ENCODE measurements around the gene ITPKC.
A peak's percentile ranks its signal among the peaks of the same experiment; 100 is the strongest.

Gene ITPKC

GRCh38 chr19:40688987-40689338 is 27.9 kb upstream of the ITPKC start:
- peaks cover 19% of the 10 kb centered on the region for H3K4me1 ChIP-seq (ENCODE audit: insufficient read depth, low read length, poor library complexity, severe bottlenecking)
- no peaks in the 10 kb centered on the region for H4K20me1 ChIP-seq (ENCODE audit: insufficient read depth, low read length, poor library complexity, severe bottlenecking)
- H3K9me3 ChIP-seq (ENCODE audit: insufficient read depth, low read depth, low read length), result no peaks in the 10 kb centered on the region
- no peaks in the 10 kb centered on the region for H3F3A ChIP-seq (ENCODE audit: low read depth)
- H3K36me3 ChIP-seq (ENCODE audit: insufficient read depth, low read length), result no peaks in the 10 kb centered on the region
- H2AFZ ChIP-seq (ENCODE audit: low read length), result no peak overlapping the region
- peak overlapping the region; percentile 65 for H3K9ac ChIP-seq (ENCODE audit: low read depth, low read length, poor library complexity, severe bottlenecking)
- H3K4me2 ChIP-seq (ENCODE audit: low read depth, low read length, poor library complexity, severe bottlenecking), result peak overlapping the region; percentile 97
- no peaks in the 10 kb centered on the region for H3K27me3 ChIP-seq (ENCODE audit: insufficient read depth, low read length, poor library complexity, severe bottlenecking)
- no peaks in the 10 kb centered on the region for H3K79me2 ChIP-seq (ENCODE audit: insufficient read depth, low read length)
- TF ChIP-seq EZH2phosphoT487 (IDR thresholded peaks at IDR 0.05; ENCODE audit: borderline replicate concordance), result no peak
- no peak for TF ChIP-seq CTCF (conservative IDR thresholded peaks at IDR 0.05; ENCODE audit: low read length)
- H3K9me2 ChIP-seq (replicated peaks; ENCODE audit: low read depth, low read length), result no peaks in the 10 kb centered on the region
- peak overlapping the region; percentile 84 for H3K4me3 ChIP-seq (ENCODE audit: low read length, poor library complexity, severe bottlenecking)

- Histone ChIP-seq H3K4me2 (ENCODE audit: low read depth, low read length, poor library complexity, severe bottlenecking) (peak overlapping the region; percentile 97), H3K4me1 (ENCODE audit: insufficient read depth, low read length, poor library complexity, severe bottlenecking) (peaks cover 19% of the 10 kb centered on the region), H3K27me3 (ENCODE audit: insufficient read depth, low read length, poor library complexity, severe bottlenecking) (no peaks in the 10 kb centered on the region), H3K9me3 (ENCODE audit: insufficient read depth, low read depth, low read length) (no peaks in the 10 kb centered on the region), H2AFZ (ENCODE audit: low read length) (no peak overlapping the region), H3K4me3 (ENCODE audit: low read length, poor library complexity, severe bottlenecking) (peak overlapping the region; percentile 84), H3K9ac (ENCODE audit: low read depth, low read length, poor library complexity, severe bottlenecking) (peak overlapping the region; percentile 65), H3K9me2 (replicated peaks; ENCODE audit: low read depth, low read length) (no peaks in the 10 kb centered on the region), H3K36me3 (ENCODE audit: insufficient read depth, low read length) (no peaks in the 10 kb centered on the region), H3F3A (ENCODE audit: low read depth) (no peaks in the 10 kb centered on the region), H3K79me2 (ENCODE audit: insufficient read depth, low read length) (no peaks in the 10 kb centered on the region), H4K20me1 (ENCODE audit: insufficient read depth, low read length, poor library complexity, severe bottlenecking) (no peaks in the 10 kb centered on the region)
- no peak for TF ChIP-seq CTCF (conservative IDR thresholded peaks at IDR 0.05; ENCODE audit: low read length)
- no peak for TF ChIP-seq EZH2phosphoT487 (IDR thresholded peaks at IDR 0.05; ENCODE audit: borderline replicate concordance)
These were observed 27.4 kb upstream of the ITPKC start for GRCh38 chr19:40689339-40690049.

GRCh38 chr19:40690050-40690692 is 26.7 kb upstream of the ITPKC start, which contains the start of gene NUMBL:
Gene NUMBL, minus strand, starts transcription at chr19:40690651. Its CDS starts 168 bp downstream, at chr19:40690483.
- Histone ChIP-seq H3K9ac (ENCODE audit: low read depth, low read length, poor library complexity, severe bottlenecking) (peak within 1 kb of the TSS; percentile 69), H3K79me2 (ENCODE audit: insufficient read depth, low read length) (no peaks in the 10 kb centered on the region), H2AFZ (ENCODE audit: low read length) (peak within 1 kb of the TSS; percentile 97), H3K27me3 (ENCODE audit: insufficient read depth, low read length, poor library complexity, severe bottlenecking) (no peaks in the 10 kb centered on the region), H3K4me2 (ENCODE audit: low read depth, low read length, poor library complexity, severe bottlenecking) (peak within 1 kb of the TSS; percentile 97), H3K4me3 (ENCODE audit: low read length, poor library complexity, severe bottlenecking) (peak within 1 kb of the TSS; percentile 84), H4K20me1 (ENCODE audit: insufficient read depth, low read length, poor library complexity, severe bottlenecking) (no peaks in the 10 kb centered on the region), H3F3A (ENCODE audit: low read depth) (no peaks in the 10 kb centered on the region), H3K9me3 (ENCODE audit: insufficient read depth, low read depth, low read length) (no peaks in the 10 kb centered on the region), H3K36me3 (ENCODE audit: insufficient read depth, low read length) (no peaks in the 10 kb centered on the region), H3K4me1 (ENCODE audit: insufficient read depth, low read length, poor library complexity, severe bottlenecking) (peaks cover 19% of the 10 kb centered on the region), H3K9me2 (replicated peaks; ENCODE audit: low read depth, low read length) (no peaks in the 10 kb centered on the region)
- no peak for TF ChIP-seq EZH2phosphoT487 (IDR thresholded peaks at IDR 0.05; ENCODE audit: borderline replicate concordance)
- TF ChIP-seq CTCF (conservative IDR thresholded peaks at IDR 0.05; ENCODE audit: low read length), result no peak
